ENCODE measurements around the gene MEI1. TPM values are rescaled to one million over a fixed set of nuclear protein-coding genes. Genes with fewer than 3 reads are reported as not detected.
A peak's percentile ranks its signal among the peaks of the same experiment; 100 is the strongest.

MEI1 gene
- total and polyA plus RNA-seq, 9 of the 15 experiments (the other 6 are each of a cell fraction or from before 2014, with no cell fraction given), result 0.08 to 0.68 (median 0.18) TPM; not detected in 2

- no peak for TF ChIP-seq ZBTB26 (CRISPR knock-in tag; IDR thresholded peaks at IDR 0.05)
- peak; percentile 34 for TF ChIP-seq TAF9B (IDR thresholded peaks at IDR 0.05; ENCODE audit: partially characterized antibody)
- no peak for TF ChIP-seq GTF2F1 (IDR thresholded peaks at IDR 0.05; ENCODE audit: low read depth, low read length)
- TF ChIP-seq ZBTB5 (IDR thresholded peaks at IDR 0.05), result no peak
- no peak for TF ChIP-seq HBP1 (CRISPR knock-in tag; IDR thresholded peaks at IDR 0.05)
- TF ChIP-seq ZNF24 (IDR thresholded peaks at IDR 0.05), result no peak
- no peak for TF ChIP-seq RFX1 (IDR thresholded peaks at IDR 0.05)
- no peak for TF ChIP-seq CEBPG (CRISPR knock-in tag; IDR thresholded peaks at IDR 0.05)
- no peak for TF ChIP-seq CEBPG (tag; conservative IDR thresholded peaks at IDR 0.05 in 1 of 2, IDR thresholded peaks at IDR 0.05 in 1 of 2)
- no peak for TF ChIP-seq SRF (CRISPR knock-in tag; IDR thresholded peaks at IDR 0.05)
- no peak for TF ChIP-seq TFAM (CRISPR knock-in tag; conservative IDR thresholded peaks at IDR 0.05)
- TF ChIP-seq MLLT1 (IDR thresholded peaks at IDR 0.05), result no peak
- TF ChIP-seq ZNF57 (CRISPR knock-in tag; IDR thresholded peaks at IDR 0.05), result no peak
- TF ChIP-seq ZNF324 (CRISPR knock-in tag; IDR thresholded peaks at IDR 0.05), result no peak
- TF ChIP-seq SOX6 (IDR thresholded peaks at IDR 0.05), result peak; percentile 98
- TF ChIP-seq IRF1 (CRISPR knock-in tag; IDR thresholded peaks at IDR 0.05; ENCODE audit: borderline replicate concordance), result no peak
- TF ChIP-seq CREM (IDR thresholded peaks at IDR 0.05; ENCODE audit: low read depth), result peak; percentile 68
- TF ChIP-seq ZBED1 (IDR thresholded peaks at IDR 0.05), result no peak
- peak; percentile 89 for TF ChIP-seq SMARCC2 (IDR thresholded peaks at IDR 0.05; ENCODE audit: low read depth)
- TF ChIP-seq SRSF1 (IDR thresholded peaks at IDR 0.05; ENCODE audit: low read depth, low read length), result no peak
- no peak for TF ChIP-seq ZNF764 (CRISPR knock-in tag; IDR thresholded peaks at IDR 0.05; ENCODE audit: low read depth)
Observed at GRCh38 chr22:41845380-41846267, 146.3 kb downstream of the MEI1 start (continued).

All from K562 (cell line).